ENCODE measurements around the gene C1orf21. TPM values are rescaled to one million over a fixed set of nuclear protein-coding genes. Genes with fewer than 3 reads are reported as not detected.

Gene C1orf21
- total and polyA plus RNA-seq, 2 donors (not counting 1 experiment from before 2014, with no cell fraction given) = under 0.01 to 0.32 TPM

- Histone ChIP-seq H3K27ac (ENCODE audit: low read length in 2 of 2) (no peak overlapping the region), H3K4me1 (ENCODE audit: control insufficient read depth in 2 of 2, insufficient read depth in 2 of 2, low read length in 2 of 2) (no peaks in the 10 kb centered on the region), H3K9ac (ENCODE audit: low read length) (no peak overlapping the region), H3K4me2 (replicated peaks; ENCODE audit: low read depth, low read length, poor library complexity, severe bottlenecking) (no peak overlapping the region), H3K79me2 (ENCODE audit: control insufficient read depth, insufficient read depth, low read length) (no peaks in the 10 kb centered on the region), H3K27me3 (replicated peaks in 1 of 4; ENCODE audit: control extremely low read depth in 1 of 4, control insufficient read depth in 3 of 4, insufficient read depth in 4 of 4, low read length in 3 of 4) (no peaks in the 10 kb centered on the region), H4K20me1 (ENCODE audit: control insufficient read depth, insufficient read depth, low read length, poor library complexity, severe bottlenecking) (no peaks in the 10 kb centered on the region), H3K4me3 (ENCODE audit: control extremely low read depth in 1 of 5, extremely low read depth in 1 of 5, insufficient read depth in 1 of 5, low read depth in 2 of 5, low read length in 4 of 5) (no peak overlapping the region), H2AFZ (ENCODE audit: insufficient read depth, low read depth, low read length, poor library complexity, severe bottlenecking) (no peak overlapping the region), H3K9me3 (ENCODE audit: control extremely low read depth in 1 of 3, control insufficient read depth in 2 of 3, insufficient read depth in 1 of 3, low read length in 2 of 3) (peaks cover 0 to 4% (median 0%) of the 10 kb centered on the region in 3 donors), H3K36me3 (replicated peaks in 1 of 2; ENCODE audit: control extremely low read depth in 1 of 2, control insufficient read depth in 1 of 2, extremely low read depth in 1 of 2, insufficient read depth in 2 of 2, low read length in 1 of 2) (no peaks in the 10 kb centered on the region)
- ChIA-PET CTCF (no interaction called here), POLR2A (no interaction called here)
- no peak overlapping the region for H3K27ac Mint-ChIP-seq
- ATAC-seq (ENCODE audit: low read depth) = no peak
- H3K9me3 Mint-ChIP-seq (ENCODE audit: insufficient read depth) = peaks cover 6% of the 10 kb centered on the region
- H3K27me3 Mint-ChIP-seq = peaks cover 8% of the 10 kb centered on the region
- DNase-seq = no peak
- intact Hi-C loops (cut with micrococcal nuclease) = no loop called here
- TF ChIP-seq EZH2 (IDR thresholded peaks at IDR 0.05; ENCODE audit: borderline replicate concordance, insufficient read depth, low read depth, low read length, poor library complexity, severe bottlenecking) = no peak
- no peak for TF ChIP-seq CTCF (IDR thresholded peaks at IDR 0.05)
- H3K4me1 Mint-ChIP-seq = no peaks in the 10 kb centered on the region
- H3K4me3 Mint-ChIP-seq = no peak overlapping the region
- WGBS (ENCODE audit: insufficient coverage) = no CpG with 5 or more reads among the region's 1 CpG
Measured at GRCh38 chr1:184563308-184563707, 176.5 kb downstream of the C1orf21 start.

- POLR2A ChIA-PET = interaction anchor here (0.6 kb wide), 1 partner anchor 725 kb away, joined by 7 read pairs; no protein-coding TSS in a partner anchor
- ATAC-seq (ENCODE audit: low read depth) (no peak), DNase-seq (no peak)
- no peaks in the 10 kb centered on the region for H3K4me1 ChIP-seq (ENCODE audit: control insufficient read depth in 2 of 2, insufficient read depth in 2 of 2, low read length in 2 of 2)
- H3K9me3 ChIP-seq (ENCODE audit: control extremely low read depth in 1 of 3, control insufficient read depth in 2 of 3, insufficient read depth in 1 of 3, low read length in 2 of 3) = no peaks in the 10 kb centered on the region
- CTCF ChIA-PET = no interaction called here
- no peaks in the 10 kb centered on the region for H4K20me1 ChIP-seq (ENCODE audit: control insufficient read depth, insufficient read depth, low read length, poor library complexity, severe bottlenecking)
- no peaks in the 10 kb centered on the region for H3K36me3 ChIP-seq (replicated peaks in 1 of 2; ENCODE audit: control extremely low read depth in 1 of 2, control insufficient read depth in 1 of 2, extremely low read depth in 1 of 2, insufficient read depth in 2 of 2, low read length in 1 of 2)
- Mint-ChIP-seq H3K4me1 (no peaks in the 10 kb centered on the region), H3K9me3 (ENCODE audit: insufficient read depth) (peaks cover 3% of the 10 kb centered on the region), H3K27ac (no peak overlapping the region), H3K4me3 (no peak overlapping the region), H3K27me3 (peaks cover 8% of the 10 kb centered on the region)
- H3K9ac ChIP-seq (ENCODE audit: low read length) = no peak overlapping the region
- WGBS (ENCODE audit: insufficient coverage) = 100% methylated on average over 1 of the region's 1 CpG
- no peak overlapping the region for H2AFZ ChIP-seq (ENCODE audit: insufficient read depth, low read depth, low read length, poor library complexity, severe bottlenecking)
- TF ChIP-seq CTCF (IDR thresholded peaks at IDR 0.05) (no peak), EZH2 (IDR thresholded peaks at IDR 0.05; ENCODE audit: borderline replicate concordance, insufficient read depth, low read depth, low read length, poor library complexity, severe bottlenecking) (no peak)
- intact Hi-C loops (cut with micrococcal nuclease) = no loop called here
- H3K27ac ChIP-seq (ENCODE audit: low read length in 2 of 2) = no peak overlapping the region
- H3K4me2 ChIP-seq (replicated peaks; ENCODE audit: low read depth, low read length, poor library complexity, severe bottlenecking) = no peak overlapping the region
- H3K27me3 ChIP-seq (replicated peaks in 1 of 4; ENCODE audit: control extremely low read depth in 1 of 4, control insufficient read depth in 3 of 4, insufficient read depth in 4 of 4, low read length in 3 of 4) = no peaks in the 10 kb centered on the region
- no peak overlapping the region for H3K4me3 ChIP-seq (ENCODE audit: control extremely low read depth in 1 of 5, extremely low read depth in 1 of 5, insufficient read depth in 1 of 5, low read depth in 2 of 5, low read length in 4 of 5)
- H3K79me2 ChIP-seq (ENCODE audit: control insufficient read depth, insufficient read depth, low read length) = no peaks in the 10 kb centered on the region
Measured at GRCh38 chr1:184567009-184567408, 180.2 kb downstream of the C1orf21 start.
